Stimulated activated CD4-positive, alpha-beta T cell treated with anti-CD3 and anti-CD28 coated beads, Interleukin-4, amount 100 ng/mL, for 1 hour (primary cell): Measurements from ENCODE around the gene DTD1.

Source experiments
- DNase-seq: peaks from one replicate; pipeline ENCODE4 v3.0.0-alpha.2; 2020

DTD1 gene

GRCh38 chr20:18666803-18667415, 79.1 kb downstream of the DTD1 start:
- no peak for DNase-seq

DNA sequence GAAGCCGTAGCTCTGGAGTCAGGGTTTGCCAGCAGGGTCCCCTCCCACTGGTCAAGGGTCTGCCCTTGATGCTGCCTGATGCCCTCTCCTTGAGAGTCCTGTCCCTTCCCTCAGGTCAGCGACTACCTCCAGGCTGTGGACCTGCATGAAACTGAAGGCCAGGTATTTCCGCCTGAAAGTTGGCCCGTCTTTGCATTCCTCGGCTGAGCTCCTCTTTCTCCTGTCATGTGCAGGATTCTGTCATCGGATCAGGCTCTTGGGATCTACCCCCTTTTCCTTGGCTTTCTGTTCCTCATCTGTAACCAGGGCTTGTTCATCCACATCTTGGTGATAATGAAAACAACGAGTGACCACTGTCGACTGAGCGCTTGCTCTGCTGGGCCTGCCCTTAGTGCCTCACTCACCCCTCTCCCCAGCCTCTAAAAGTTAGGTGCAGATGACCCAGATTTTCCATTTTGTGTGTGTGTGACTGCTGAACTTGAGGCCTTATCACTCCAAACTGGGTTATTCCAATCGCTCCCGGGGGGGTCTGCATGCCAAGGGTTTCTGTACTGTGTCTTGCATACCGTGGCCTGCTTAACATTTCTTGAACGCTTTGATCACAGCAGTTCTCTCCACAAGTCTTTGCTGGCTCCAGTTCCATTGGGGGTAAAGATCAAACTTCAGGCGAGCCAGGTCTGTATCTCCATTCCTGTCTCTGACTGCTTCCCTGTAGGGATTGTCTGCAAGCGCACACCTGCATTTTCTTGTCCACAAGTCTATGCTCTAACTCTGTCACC, 81.6 kb downstream of the DTD1 start:
- no peak for DNase-seq

- no peak for DNase-seq
Observed at GRCh38 chr20:18671203-18671710, 83.4 kb downstream of the DTD1 start.

- no peak for DNase-seq
Observed at GRCh38 chr20:18672834-18673233, 85.0 kb downstream of the DTD1 start.

- DNase-seq, result no peak
Observed at GRCh38 chr20:18676396-18676795, 88.5 kb downstream of the DTD1 start.

DNA sequence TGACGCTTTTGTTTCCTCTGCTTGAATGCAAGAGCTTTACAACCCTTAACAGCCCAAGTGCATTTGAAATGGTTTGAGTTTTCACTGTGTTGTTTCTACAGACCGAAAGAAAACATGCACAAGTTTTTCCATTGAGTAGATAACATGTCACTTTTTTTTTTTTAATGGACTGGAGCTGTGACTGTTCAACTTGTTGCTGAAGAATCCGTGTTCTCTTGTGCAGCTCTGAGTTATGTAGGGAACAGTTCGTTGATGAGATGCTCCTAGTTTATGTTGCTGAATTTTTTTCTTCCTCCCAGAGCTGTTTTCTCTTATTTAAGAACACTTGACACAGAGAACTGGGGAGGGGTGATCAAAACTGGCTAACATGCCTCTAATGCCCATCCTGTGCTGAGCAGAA, 89.3 kb downstream of the DTD1 start:
- DNase-seq, result no peak

DNA sequence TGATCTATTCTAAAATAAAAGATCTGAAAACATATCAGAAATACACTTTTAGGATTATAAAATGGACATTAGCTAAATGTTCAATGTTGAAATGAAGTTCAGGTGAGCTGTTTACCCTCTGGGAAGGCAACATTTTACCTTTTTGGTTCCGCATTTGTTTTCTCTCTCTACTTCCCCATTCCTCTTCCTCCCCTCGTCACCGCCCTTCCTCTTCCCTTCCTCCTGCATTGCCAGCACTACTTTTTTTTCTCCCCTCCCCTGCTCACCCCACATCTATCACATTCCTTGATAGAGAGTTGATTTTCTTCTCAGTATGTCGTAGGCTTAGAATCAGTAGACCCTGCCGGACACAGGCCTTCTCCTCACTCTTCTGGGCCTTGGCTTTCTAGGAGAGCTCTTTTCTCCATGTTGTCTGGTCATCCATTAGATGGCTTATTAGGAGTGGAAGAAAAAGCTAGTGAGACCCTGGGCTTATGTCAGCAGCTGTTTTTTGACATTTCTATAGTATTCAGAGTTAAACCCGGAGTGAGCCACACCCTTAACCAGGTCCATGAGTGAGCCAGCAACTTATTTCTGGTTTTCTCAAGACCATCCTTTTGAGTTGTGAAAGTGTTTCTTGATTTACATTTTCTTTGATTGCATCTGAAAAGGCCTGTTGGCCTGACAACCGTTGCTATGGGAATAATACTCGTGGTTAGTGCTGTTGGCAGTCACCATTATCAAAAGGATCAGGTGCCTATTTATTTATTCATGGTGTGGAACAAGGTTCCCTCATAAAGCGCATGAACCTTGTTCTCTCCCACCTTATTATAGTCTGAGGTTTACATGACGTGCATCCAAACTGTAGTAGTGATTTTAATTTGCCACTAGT, 90.9 kb downstream of the DTD1 start:
- no peak for DNase-seq

DNA sequence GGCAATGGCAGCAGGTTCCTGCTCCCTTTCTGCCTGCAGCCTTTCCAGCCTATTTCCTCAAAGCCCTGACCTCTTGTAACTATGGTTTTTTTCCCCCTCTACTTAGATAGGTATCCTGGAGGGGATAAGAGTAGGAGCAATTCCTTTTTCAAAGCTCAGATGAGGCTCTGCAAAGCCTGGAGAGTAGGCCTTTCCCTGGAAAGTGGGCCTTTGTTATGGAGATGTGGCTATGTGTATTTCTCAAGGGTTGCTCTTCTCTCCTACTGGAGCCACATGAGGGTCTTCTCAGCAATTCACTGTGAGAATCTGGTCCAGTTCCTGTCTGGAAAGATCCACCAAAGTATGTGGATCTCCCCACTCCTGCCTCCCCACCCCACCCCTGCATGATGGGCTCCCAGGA, 96.0 kb downstream of the DTD1 start:
- DNase-seq, result no peak

- DNase-seq, result no peak
Observed at GRCh38 chr20:18684775-18685174, 96.9 kb downstream of the DTD1 start.

- DNase-seq, result no peak
Observed at GRCh38 chr20:18685406-18685805, 97.6 kb downstream of the DTD1 start.

DNA sequence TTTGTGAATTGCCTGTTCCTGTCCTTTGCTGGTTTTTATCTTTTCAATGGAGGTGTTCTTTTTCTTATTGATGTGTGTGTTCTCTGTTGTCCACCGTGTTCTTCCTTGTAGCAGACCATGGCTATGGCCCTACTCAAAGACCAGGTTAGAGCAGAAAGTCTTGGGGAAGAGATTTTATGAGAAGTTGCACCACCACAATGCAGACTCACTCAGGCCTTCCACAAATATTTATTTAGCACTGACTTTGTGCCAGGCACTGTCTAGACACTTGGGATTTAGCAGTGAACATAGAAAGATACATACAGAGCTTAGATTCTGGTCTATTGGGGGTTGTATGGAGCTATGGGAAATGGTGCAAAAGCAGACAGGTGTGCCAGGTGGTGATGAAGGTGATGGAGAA, 98.8 kb downstream of the DTD1 start:
- no peak for DNase-seq

DNA sequence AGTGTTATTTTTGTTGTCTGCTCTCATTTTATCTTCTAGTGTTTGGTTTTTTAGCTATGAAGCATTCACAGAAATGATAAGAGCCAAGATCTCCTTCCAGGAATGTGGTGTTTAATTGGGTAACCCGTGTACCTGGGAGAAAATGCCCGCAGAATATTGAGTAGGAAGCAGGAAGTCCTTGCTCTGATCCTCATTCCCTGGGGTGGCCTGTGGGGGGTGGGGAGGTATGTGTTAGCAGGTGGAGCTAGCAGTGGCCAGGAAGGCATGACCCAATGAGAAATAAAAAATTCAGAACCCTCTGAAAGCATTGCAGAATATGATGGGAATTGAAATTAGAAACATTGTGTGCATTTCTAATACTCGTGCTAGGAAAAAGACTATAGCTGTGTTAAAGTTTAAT, 100.8 kb downstream of the DTD1 start:
- no peak for DNase-seq

- no peak for DNase-seq
Observed at GRCh38 chr20:18689557-18689956, 101.7 kb downstream of the DTD1 start.

GRCh38 chr20:18692447-18692846, 104.6 kb downstream of the DTD1 start:
- DNase-seq, result no peak

DNA sequence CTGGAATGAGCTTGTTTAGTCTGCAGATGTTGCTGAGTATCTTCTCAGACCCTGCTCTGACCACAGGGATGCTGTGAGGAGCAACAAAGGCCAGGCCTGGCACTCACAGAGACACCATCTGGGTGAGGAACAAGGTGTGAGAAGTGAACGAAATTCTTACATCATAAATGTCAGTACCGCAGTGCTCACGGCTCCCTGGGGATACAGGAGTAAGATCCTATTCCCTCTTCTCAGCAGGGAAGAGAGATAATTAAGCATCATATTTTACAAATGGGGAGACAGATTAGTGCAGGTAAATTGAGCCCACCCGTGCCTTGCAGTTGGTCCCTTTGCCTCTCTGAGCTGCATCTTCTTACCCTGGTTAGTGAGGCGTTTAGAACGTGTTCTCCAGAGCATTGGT, 106.2 kb downstream of the DTD1 start:
- DNase-seq, result no peak

DNA sequence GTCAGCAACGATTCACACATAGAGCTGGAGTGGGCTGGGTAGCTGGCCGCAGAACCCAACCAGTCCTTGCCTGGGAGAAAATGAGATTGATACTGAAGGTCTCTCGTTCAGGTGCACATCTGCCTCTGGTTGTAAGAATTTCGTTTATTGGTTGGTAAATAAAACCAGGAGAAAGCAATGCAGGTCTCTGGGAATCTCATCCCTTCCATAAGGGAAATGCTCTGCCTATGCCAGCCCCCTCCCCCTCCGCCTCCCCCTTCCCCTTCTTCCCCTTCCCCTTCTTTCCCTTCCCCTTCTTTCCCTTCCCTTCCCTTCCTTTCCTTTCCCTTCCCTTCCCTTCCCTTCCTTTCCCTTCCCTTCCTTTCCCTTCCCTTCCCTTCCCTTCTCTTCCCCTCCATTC, 107.3 kb downstream of the DTD1 start:
- DNase-seq, result no peak

DNA sequence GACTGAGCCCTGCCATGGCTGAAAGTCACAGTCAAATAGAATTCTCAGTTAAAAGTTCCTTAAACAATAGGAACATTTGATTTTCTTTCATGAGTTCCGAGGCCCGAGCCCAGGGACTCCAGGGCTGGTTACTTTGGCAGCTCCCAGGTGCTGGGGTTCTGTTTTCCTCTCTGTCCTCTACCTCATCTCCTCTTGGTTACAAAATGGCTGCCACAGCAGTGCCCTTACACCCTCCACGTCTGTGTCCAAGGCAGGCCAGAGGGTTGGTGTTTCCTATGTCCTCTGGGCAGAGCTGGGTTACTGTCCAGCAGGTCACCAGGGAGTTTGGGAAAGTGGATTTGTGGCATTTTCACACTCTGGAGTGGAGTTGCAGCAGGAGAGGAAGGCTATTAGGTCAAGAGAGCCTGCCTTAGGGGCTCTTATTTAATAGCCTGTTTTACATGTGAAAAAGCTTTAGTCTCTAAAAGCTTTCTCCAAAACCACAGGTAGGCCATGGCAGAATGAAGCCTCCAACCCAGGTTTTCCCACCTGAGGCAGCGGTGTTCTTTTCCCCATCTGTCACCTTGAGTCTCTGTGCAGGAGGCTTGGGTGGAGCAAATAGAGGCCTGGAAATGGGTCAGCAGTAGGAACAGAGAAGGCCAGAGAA, 111.0 kb downstream of the DTD1 start:
- DNase-seq, result no peak

DNA sequence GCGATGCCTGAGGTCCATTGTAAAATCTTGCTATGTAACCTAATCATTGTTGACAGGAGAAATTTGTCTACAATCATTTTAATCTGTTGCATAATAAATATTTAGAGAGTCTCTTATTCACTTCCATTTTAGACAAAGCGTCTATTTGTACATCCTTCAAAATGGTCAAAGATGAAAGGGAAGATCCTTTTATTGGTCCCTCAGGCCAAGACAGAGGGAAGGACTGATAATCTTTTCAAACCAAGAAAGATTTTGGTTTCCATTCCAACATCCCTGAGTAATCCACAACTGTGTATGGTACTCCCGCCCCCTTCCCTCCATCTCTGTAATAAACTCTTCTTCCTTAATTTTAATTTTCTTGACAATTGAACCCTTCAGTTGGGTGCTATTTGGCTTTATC, 114.1 kb downstream of the DTD1 start:
- DNase-seq, result no peak

GRCh38 chr20:18702736-18703135, 114.9 kb downstream of the DTD1 start:
- no peak for DNase-seq

DNA sequence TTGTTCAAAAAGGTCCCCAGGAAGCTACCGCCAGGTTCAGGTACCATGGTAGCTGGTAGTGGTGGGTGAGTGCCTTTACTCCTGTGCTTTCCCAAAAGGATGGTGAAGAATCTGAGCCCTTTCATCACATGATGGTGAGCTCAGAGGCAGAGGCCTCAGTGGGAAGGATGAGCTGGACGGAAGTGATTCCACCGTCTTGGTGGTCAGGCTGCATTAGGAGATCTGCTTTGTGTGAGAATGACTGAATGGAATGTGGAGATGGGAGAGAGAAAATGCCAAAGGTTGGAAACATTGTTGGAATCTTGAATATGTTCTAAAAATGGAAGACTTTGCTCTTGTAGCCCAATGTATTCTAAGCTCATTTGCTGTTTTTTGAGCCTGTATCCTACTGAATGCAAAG, 117.6 kb downstream of the DTD1 start:
- DNase-seq, result no peak

DNA sequence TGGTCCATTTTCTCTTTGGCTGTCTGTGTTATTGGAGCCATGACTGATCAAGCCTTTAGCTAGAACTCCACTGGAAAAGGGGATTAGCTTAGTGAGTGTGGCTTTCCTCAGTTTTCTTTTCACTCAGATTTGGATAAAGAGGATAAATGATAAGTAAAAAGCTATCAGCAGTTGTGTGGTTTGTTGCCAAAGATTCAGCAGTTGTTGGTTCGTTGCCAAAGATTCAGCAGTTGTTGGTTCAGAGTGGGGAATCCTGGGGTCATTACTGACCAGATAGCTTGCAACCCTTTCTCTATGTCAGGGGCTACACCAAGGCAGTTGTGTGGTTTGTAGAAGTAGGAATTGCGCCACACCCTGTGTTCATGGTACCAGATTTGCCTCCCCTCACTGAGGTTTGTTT, 118.1 kb downstream of the DTD1 start:
- no peak for DNase-seq

GRCh38 chr20:18712131-18712530, 124.3 kb downstream of the DTD1 start:
- no peak for DNase-seq

DNA sequence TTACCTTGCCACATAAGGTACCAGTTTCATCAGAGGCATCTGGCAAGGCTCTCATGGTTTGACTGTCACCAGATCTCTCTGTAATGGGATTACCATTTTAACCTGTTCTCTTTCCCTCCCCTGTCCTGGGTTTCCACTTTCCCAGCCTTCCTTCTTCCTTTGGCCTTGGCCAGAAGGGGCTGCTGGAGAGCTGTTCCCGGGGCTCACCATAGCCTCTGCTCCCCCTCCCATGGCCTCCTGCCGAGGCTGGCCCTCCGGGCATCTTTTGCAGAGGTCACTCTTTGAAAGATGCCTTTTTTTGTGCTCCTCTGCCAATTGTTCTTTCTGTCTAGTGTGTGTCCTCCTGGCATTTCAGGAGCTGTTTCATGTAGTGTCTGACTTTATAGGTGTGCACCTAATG, 125.0 kb downstream of the DTD1 start:
- no peak for DNase-seq
